Stimulated activated CD4-positive, alpha-beta T cell treated with anti-CD3 and anti-CD28 coated beads, Interleukin-1b, Interleukin-23, amount 100 ng/mL, for 1 hour (primary cell): Measurements from ENCODE around the gene CAMSAP1.

ENCODE experiments used
- DNase-seq, 2 donors: peaks; one replicate each; pipeline ENCODE4 v3.0.0-alpha.2; 2020; ENCODE audit warnings: low read depth in 2 of 2

The CAMSAP1 gene

GRCh38 chr9:135840539-135840938, 66.8 kb downstream of the CAMSAP1 start:
- DNase-seq = no peak

- DNase-seq = no peak
Measured at GRCh38 chr9:135840107-135840506, 67.2 kb downstream of the CAMSAP1 start.

GRCh38 chr9:135839516-135839915, 67.8 kb downstream of the CAMSAP1 start:
- no peak for DNase-seq

GRCh38 chr9:135835131-135835530, 72.2 kb downstream of the CAMSAP1 start:
- no peak for DNase-seq

- no peak for DNase-seq
Measured at GRCh38 chr9:135833864-135834263, 73.5 kb downstream of the CAMSAP1 start.

GRCh38 chr9:135830496-135830895, 76.8 kb downstream of the CAMSAP1 start:
- no peak for DNase-seq

- no peak for DNase-seq
Measured at GRCh38 chr9:135828656-135829055, 78.7 kb downstream of the CAMSAP1 start.

GRCh38 chr9:135827866-135828580, 79.3 kb downstream of the CAMSAP1 start:
- DNase-seq = no peak

- DNase-seq = no peak
Measured at GRCh38 chr9:135827301-135827700, 80.0 kb downstream of the CAMSAP1 start.

GRCh38 chr9:135826188-135826545, 81.2 kb downstream of the CAMSAP1 start:
- no peak for DNase-seq

- no peak for DNase-seq
Measured at GRCh38 chr9:135825435-135826187, 81.7 kb downstream of the CAMSAP1 start.

GRCh38 chr9:135823036-135823435, 84.3 kb downstream of the CAMSAP1 start:
- DNase-seq = no peak

- DNase-seq = no peak
Measured at GRCh38 chr9:135822374-135822755, 85.0 kb downstream of the CAMSAP1 start.

- DNase-seq = no peak
Measured at GRCh38 chr9:135821733-135822373, 85.5 kb downstream of the CAMSAP1 start.

- DNase-seq = no peak
Measured at GRCh38 chr9:135821116-135821515, 86.2 kb downstream of the CAMSAP1 start.

- DNase-seq = no peak
Measured at GRCh38 chr9:135820661-135821060, 86.7 kb downstream of the CAMSAP1 start.

- no peak for DNase-seq
Measured at GRCh38 chr9:135819905-135820304, 87.4 kb downstream of the CAMSAP1 start.

- no peak for DNase-seq
Measured at GRCh38 chr9:135818718-135819475, 88.4 kb downstream of the CAMSAP1 start.

- DNase-seq = no peak
Measured at GRCh38 chr9:135817951-135818717, 89.2 kb downstream of the CAMSAP1 start.

GRCh38 chr9:135816651-135816970, 90.7 kb downstream of the CAMSAP1 start:
- no peak for DNase-seq

GRCh38 chr9:135815830-135816650, 91.3 kb downstream of the CAMSAP1 start:
- DNase-seq = no peak
